Mucosa of rectum (tissue), 2 donors: ENCODE measurements around the gene PXT1.
"Not testable (repeated sequence)": the region's sequence is repeated elsewhere in the genome, so short reads cannot be mapped to it uniquely, and the experiment has no call there.

Source experiments
- H3K27ac ChIP-seq, 2 donors: one replicate each; pipeline ENCODE4 v1.7.0; 2013; ENCODE audit warnings: inconsistent platforms in 2 of 2, low read depth in 2 of 2, low read length in 2 of 2
- H3K27me3 ChIP-seq, 2 donors: one replicate each; pipeline ENCODE4 v1.7.0; 2013; ENCODE audit warnings: low read length in 2 of 2; ENCODE audit not compliant: control insufficient read depth in 2 of 2, insufficient read depth in 2 of 2
- H3K36me3 ChIP-seq, 2 donors: one replicate each; pipeline ENCODE4 v1.7.0; 2013; ENCODE audit warnings: low read length in 2 of 2; ENCODE audit not compliant: control insufficient read depth in 2 of 2, insufficient read depth in 2 of 2
- H3K4me1 ChIP-seq, 2 donors: one replicate each; pipeline ENCODE4 v1.7.0; 2013; ENCODE audit warnings: low read length in 2 of 2, mild to moderate bottlenecking in 1 of 2; ENCODE audit not compliant: control insufficient read depth in 2 of 2, insufficient read depth in 2 of 2
- H3K4me3 ChIP-seq, 2 donors: one replicate each; pipeline ENCODE4 v1.7.0; 2013; ENCODE audit warnings: low read length in 2 of 2
- H3K9ac ChIP-seq, 2 donors: one replicate each; pipeline ENCODE4 v1.7.0; 2013; ENCODE audit warnings: low read length in 2 of 2, low read depth in 1 of 2, mild to moderate bottlenecking in 1 of 2
- H3K9me3 ChIP-seq, 2 donors: one replicate each; pipeline ENCODE4 v1.7.0; 2013; ENCODE audit warnings: low read length in 2 of 2; ENCODE audit not compliant: control insufficient read depth in 2 of 2
- donor health status: healthy.
- donor health status: Normal muscosa, but diverticular disease.

The PXT1 gene

GRCh38 chr6:36469946-36470345, 27.3 kb upstream of the PXT1 start:
- Histone ChIP-seq H3K9me3 (no peaks in the 10 kb centered on the region), H3K4me3 (no peak overlapping the region), H3K27ac (no peak overlapping the region), H3K4me1 (no peaks in the 10 kb centered on the region), H3K9ac (no peak overlapping the region), H3K27me3 (no peaks in the 10 kb centered on the region), H3K36me3 (peaks cover 2 to 13% of the 10 kb centered on the region in 2 donors)

- Histone ChIP-seq H3K4me1 (no peaks in the 10 kb centered on the region), H3K4me3 (no peak overlapping the region), H3K9me3 (no peaks in the 10 kb centered on the region), H3K27ac (no peak overlapping the region), H3K9ac (no peak overlapping the region), H3K27me3 (no peaks in the 10 kb centered on the region), H3K36me3 (peaks cover 2 to 11% of the 10 kb centered on the region in 2 donors)
Measured at GRCh38 chr6:36469148-36469661, 26.6 kb upstream of the PXT1 start.

GRCh38 chr6:36467625-36468024, 25.0 kb upstream of the PXT1 start:
- no peaks in the 10 kb centered on the region for H3K27me3 ChIP-seq

GRCh38 chr6:36464233-36464632, 21.6 kb upstream of the PXT1 start:
- Histone ChIP-seq H3K4me3 (no peak overlapping the region), H3K4me1 (no peaks in the 10 kb centered on the region), H3K9ac (no peak overlapping the region), H3K27ac (no peak overlapping the region), H3K36me3 (no peaks in the 10 kb centered on the region), H3K9me3 (no peaks in the 10 kb centered on the region), H3K27me3 (no peaks in the 10 kb centered on the region)

More at GRCh38 chr6:36467625-36468024, 25.0 kb upstream of the PXT1 start:
- Histone ChIP-seq H3K4me3 (no peak overlapping the region), H3K9me3 (no peaks in the 10 kb centered on the region), H3K4me1 (no peaks in the 10 kb centered on the region), H3K27ac (no peak overlapping the region), H3K36me3 (peaks cover 2 to 11% of the 10 kb centered on the region in 2 donors), H3K9ac (no peak overlapping the region)

- no peaks in the 10 kb centered on the region for H3K36me3 ChIP-seq
- no peaks in the 10 kb centered on the region for H3K9me3 ChIP-seq
- H3K9ac ChIP-seq: no peak overlapping the region
- H3K27me3 ChIP-seq: no peaks in the 10 kb centered on the region
- H3K4me3 ChIP-seq: no peak overlapping the region
- H3K27ac ChIP-seq: no peak overlapping the region
- H3K4me1 ChIP-seq: no peaks in the 10 kb centered on the region
Measured at GRCh38 chr6:36463676-36464075, 21.0 kb upstream of the PXT1 start.

GRCh38 chr6:36461646-36462045, 19.0 kb upstream of the PXT1 start:
- Histone ChIP-seq H3K27me3 (no peaks in the 10 kb centered on the region), H3K9me3 (no peaks in the 10 kb centered on the region), H3K27ac (no peak overlapping the region), H3K4me1 (no peaks in the 10 kb centered on the region), H3K36me3 (no peaks in the 10 kb centered on the region), H3K4me3 (no peak overlapping the region), H3K9ac (no peak overlapping the region)

- Histone ChIP-seq H3K27ac (no peak overlapping the region), H3K27me3 (no peaks in the 10 kb centered on the region), H3K36me3 (no peaks in the 10 kb centered on the region), H3K9ac (no peak overlapping the region), H3K4me3 (no peak overlapping the region), H3K9me3 (no peaks in the 10 kb centered on the region), H3K4me1 (no peaks in the 10 kb centered on the region)
Measured at GRCh38 chr6:36460916-36461315, 18.3 kb upstream of the PXT1 start.

- Histone ChIP-seq H3K9ac (no peak overlapping the region), H3K4me1 (no peaks in the 10 kb centered on the region), H3K36me3 (peaks cover 0 to 2% of the 10 kb centered on the region in 2 donors), H3K27ac (no peak overlapping the region), H3K27me3 (no peaks in the 10 kb centered on the region), H3K4me3 (no peak overlapping the region), H3K9me3 (no peaks in the 10 kb centered on the region)
Measured at GRCh38 chr6:36459501-36459900, 16.8 kb upstream of the PXT1 start.

- H3K27ac ChIP-seq: no peak overlapping the region
- H3K4me1 ChIP-seq: no peaks in the 10 kb centered on the region
Measured at GRCh38 chr6:36455486-36456027, 12.9 kb upstream of the PXT1 start.

GRCh38 chr6:36452897-36453296, 10.2 kb upstream of the PXT1 start:
- not testable (repeated sequence) for H3K9ac ChIP-seq, H3K4me3 ChIP-seq, H3K4me1 ChIP-seq, H3K27ac ChIP-seq, H3K36me3 ChIP-seq, H3K9me3 ChIP-seq, H3K27me3 ChIP-seq

More at GRCh38 chr6:36455486-36456027, 12.9 kb upstream of the PXT1 start:
- peaks cover 0 to 2% of the 10 kb centered on the region in 2 donors for H3K36me3 ChIP-seq
- no peak overlapping the region for H3K9ac ChIP-seq
- H3K27me3 ChIP-seq: no peaks in the 10 kb centered on the region
- H3K9me3 ChIP-seq: no peaks in the 10 kb centered on the region
- H3K4me3 ChIP-seq: no peak overlapping the region

- H3K9me3 ChIP-seq, H3K4me1 ChIP-seq, H3K27me3 ChIP-seq, H3K4me3 ChIP-seq, H3K36me3 ChIP-seq, H3K27ac ChIP-seq, H3K9ac ChIP-seq: not testable (repeated sequence)
Measured at GRCh38 chr6:36449173-36449572, 6.5 kb upstream of the PXT1 start.
